AG20443 (cell line): ENCODE results near the gene RNF182.
"Not testable (repeated sequence)": the region's sequence is repeated elsewhere in the genome, so short reads cannot be mapped to it uniquely, and the experiment has no call there.

Experiments
- DNase-seq: peaks from one replicate; pipeline ENCODE4 v3.0.0; 2012; ENCODE audit warnings: low spot score, mixed read lengths

The RNF182 gene

GRCh38 chr6:13917141-13917540 is 7.6 kb upstream of the RNF182 start:
- DNase-seq: no peak

GRCh38 chr6:13918686-13919250 is 6.0 kb upstream of the RNF182 start:
- DNase-seq: no peak

GRCh38 chr6:13919861-13920260 is 4.9 kb upstream of the RNF182 start:
- DNase-seq: no peak

- DNase-seq: no peak
Observed at GRCh38 chr6:13920552-13920951, 4.2 kb upstream of the RNF182 start.

- DNase-seq: no peak
Observed at GRCh38 chr6:13922750-13923149, 2.0 kb upstream of the RNF182 start.

GRCh38 chr6:13923527-13924145 is 1.1 kb upstream of the RNF182 start:
- DNase-seq: peak; percentile 66

- DNase-seq: peak; percentile 54
Observed at GRCh38 chr6:13924146-13924948, 405 bp upstream of the RNF182 start.

GRCh38 chr6:13926378-13926777 is 1.6 kb downstream of the RNF182 start:
- no peak for DNase-seq

- no peak for DNase-seq
Observed at GRCh38 chr6:13927203-13927602, 2.5 kb downstream of the RNF182 start.

- no peak for DNase-seq
Observed at GRCh38 chr6:13929196-13929595, 4.4 kb downstream of the RNF182 start.

- no peak for DNase-seq
Observed at GRCh38 chr6:13931797-13932402, 7.1 kb downstream of the RNF182 start.

GRCh38 chr6:13932785-13933184 is 8.0 kb downstream of the RNF182 start:
- DNase-seq: no peak

GRCh38 chr6:13934721-13935120 is 10.0 kb downstream of the RNF182 start:
- DNase-seq: no peak

- no peak for DNase-seq
Observed at GRCh38 chr6:13935190-13935880, 10.6 kb downstream of the RNF182 start.

GRCh38 chr6:13935881-13936261 is 11.1 kb downstream of the RNF182 start:
- not testable (repeated sequence) for DNase-seq

- no peak for DNase-seq
Observed at GRCh38 chr6:13941902-13942301, 17.1 kb downstream of the RNF182 start.

- no peak for DNase-seq
Observed at GRCh38 chr6:13943943-13944342, 19.2 kb downstream of the RNF182 start.

- DNase-seq: no peak
Observed at GRCh38 chr6:13946506-13946905, 21.8 kb downstream of the RNF182 start.

GRCh38 chr6:13947611-13948178 is 22.9 kb downstream of the RNF182 start:
- DNase-seq: no peak

GRCh38 chr6:13952101-13952500 is 27.3 kb downstream of the RNF182 start:
- no peak for DNase-seq

- DNase-seq: peak; percentile 12
Observed at GRCh38 chr6:13953061-13953705, 28.4 kb downstream of the RNF182 start.
